GM21825 (cell line): ENCODE data around the gene ZBTB7C.

Experiments used
- ATAC-seq: cut with Tn5 transposase; IDR thresholded peaks from one replicate; pipeline ENCODE4 v1.9.1; 2021; ENCODE audit warnings: mild to moderate bottlenecking, moderate library complexity; ENCODE audit not compliant: unreplicated experiment

Gene ZBTB7C

DNA sequence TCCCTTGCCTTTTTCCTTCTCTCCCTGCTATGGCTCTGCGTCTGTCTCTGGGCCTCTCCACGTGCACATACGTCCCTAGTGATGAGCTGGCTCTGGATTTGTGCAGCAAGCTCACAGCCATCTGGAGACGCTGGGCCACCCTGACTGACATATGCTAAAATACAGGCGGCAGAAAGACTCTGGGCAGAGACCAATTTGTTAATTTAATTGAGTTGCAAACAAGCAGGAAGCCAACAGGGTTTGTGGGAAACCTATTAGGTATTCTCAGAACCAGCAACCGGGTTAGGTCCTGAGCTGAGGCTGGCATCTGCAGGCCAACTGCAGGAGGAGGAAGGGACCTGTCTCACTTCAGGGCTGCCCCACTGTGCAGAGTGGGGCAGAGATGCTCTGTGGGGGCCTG lies 425.2 kb downstream of the ZBTB7C start:
- ATAC-seq: no peak

DNA sequence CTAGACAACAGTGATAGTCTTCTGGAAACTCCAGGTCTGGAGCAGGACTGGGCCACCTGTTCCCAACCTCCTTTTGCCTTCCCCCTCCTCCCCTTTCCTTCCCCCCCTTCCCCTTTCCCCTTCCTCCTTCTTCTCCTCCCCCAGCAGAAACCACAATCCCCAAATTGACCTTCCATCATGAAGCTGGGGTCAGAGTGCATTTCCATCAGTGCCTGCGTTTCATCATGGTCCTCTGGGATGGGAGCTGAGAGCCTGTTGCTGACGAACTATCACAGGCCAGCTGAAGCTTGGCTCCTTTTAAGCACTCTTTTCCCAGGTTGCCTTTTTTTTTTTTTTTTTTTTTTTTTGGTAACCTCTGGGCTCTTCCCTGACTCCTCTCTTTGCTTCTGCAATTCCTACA lies 426.1 kb downstream of the ZBTB7C start:
- no peak for ATAC-seq

DNA sequence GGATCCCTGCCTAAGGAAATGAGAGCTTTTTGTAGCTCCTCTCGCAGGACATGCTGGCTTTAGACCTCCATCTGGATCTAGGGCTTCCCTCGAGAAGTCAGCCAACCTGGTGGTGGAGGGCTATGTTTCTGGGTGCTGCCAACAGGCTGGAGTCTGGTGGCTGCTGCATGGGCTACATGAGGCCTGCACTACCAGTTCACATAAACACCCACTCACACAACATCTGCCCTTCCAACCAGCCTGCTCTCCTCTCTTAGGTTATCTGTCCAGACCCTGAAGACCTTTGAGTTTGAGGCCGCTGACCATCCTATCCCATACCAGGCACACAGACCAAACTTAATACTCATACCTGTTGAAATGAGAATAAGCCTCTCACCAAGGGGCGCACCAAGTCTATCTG lies 427.4 kb downstream of the ZBTB7C start:
- no peak for ATAC-seq

DNA sequence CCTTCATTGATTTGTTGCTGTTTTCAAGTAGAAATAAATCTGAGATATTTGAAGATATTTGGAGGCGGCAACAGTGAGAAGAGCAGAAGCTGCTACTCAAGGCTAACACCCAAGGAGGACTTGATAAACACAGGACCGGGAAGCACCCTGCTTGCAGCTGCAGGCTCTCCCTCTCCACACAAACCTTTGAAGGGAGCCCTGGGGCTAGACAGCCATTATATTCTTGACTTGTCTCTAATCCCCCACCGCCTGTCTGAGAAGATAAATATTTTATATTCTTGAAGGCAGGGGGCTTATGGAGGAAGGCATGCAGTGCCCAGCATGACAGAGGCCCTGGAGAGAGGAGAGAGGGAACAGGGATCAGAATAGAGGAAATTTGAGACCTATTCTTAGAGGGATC lies 427.9 kb downstream of the ZBTB7C start:
- ATAC-seq: no peak

DNA sequence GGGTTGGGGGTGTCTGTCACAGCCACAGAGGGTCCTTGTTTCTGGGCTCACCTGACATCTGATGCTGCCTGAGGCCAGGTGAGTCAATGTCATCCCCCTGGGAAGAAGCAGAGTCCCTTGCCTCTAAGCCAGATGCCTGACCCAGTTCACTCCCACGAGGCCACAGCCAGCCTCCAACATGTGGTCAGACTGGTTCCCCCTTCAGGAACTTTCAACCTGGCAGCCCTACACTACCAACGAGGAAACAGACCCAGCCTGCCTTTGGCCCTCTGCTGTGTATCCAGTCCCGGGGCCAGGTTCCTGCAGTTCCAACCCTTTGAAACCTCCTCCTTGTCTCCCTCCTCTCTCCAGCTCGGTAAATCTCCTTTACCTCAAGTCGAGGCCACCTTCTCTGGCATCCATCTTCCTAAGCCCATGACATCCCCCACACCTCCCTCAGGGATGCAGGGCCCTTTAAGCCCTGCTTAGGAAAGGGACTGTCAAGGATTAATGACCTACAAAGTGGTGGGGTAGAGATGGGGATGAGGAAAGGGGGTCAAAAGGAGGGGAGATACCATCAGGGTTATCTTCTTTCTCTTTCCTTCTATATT lies 429.5 kb downstream of the ZBTB7C start:
- ATAC-seq: no peak

DNA sequence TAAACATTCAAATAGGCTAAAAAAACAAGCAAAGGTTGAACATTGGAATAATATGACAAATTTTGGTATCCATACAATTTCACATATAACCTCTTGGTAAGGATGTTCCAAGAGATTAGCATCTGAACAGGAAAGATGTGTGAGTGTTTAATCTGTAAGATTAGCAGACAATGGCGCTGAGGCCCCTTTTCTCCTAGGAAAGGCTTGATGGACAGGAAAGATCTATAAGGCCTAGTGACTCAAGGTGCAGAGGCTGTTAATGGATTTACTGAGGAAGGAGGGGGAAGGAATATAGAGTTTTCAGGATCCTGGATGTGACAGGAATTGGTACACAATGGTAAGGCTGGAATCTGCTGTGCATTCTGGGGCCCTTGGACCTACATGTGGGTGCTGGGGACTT lies 430.6 kb downstream of the ZBTB7C start:
- no peak for ATAC-seq

DNA sequence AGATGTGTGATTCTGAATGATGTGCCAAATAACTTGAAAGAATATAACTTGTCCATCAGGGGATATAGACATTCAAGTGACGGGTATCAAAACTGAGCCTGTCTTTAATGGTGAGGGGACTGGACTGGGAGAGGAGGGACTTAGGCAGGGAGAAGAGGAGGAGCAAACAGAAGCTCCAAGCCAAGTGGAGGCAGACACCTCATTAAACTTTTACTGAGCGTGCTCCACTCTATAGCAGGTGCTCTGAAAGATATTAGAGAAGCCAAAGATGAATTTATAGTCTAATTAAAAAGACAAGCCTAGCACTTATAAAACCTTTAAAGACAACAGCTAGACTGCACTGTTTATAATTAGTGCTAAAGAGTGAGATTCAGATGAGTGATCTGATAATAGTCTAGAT lies 431.0 kb downstream of the ZBTB7C start:
- ATAC-seq: no peak
